ENCODE data around the gene GATAD2A. TPM values are rescaled to one million over a fixed set of nuclear protein-coding genes. Genes with fewer than 3 reads are reported as not detected.

GATAD2A gene
- total RNA-seq, 4 donors from 2014 or later = 67.8 to 99.9 (median 79.8) TPM

DNA sequence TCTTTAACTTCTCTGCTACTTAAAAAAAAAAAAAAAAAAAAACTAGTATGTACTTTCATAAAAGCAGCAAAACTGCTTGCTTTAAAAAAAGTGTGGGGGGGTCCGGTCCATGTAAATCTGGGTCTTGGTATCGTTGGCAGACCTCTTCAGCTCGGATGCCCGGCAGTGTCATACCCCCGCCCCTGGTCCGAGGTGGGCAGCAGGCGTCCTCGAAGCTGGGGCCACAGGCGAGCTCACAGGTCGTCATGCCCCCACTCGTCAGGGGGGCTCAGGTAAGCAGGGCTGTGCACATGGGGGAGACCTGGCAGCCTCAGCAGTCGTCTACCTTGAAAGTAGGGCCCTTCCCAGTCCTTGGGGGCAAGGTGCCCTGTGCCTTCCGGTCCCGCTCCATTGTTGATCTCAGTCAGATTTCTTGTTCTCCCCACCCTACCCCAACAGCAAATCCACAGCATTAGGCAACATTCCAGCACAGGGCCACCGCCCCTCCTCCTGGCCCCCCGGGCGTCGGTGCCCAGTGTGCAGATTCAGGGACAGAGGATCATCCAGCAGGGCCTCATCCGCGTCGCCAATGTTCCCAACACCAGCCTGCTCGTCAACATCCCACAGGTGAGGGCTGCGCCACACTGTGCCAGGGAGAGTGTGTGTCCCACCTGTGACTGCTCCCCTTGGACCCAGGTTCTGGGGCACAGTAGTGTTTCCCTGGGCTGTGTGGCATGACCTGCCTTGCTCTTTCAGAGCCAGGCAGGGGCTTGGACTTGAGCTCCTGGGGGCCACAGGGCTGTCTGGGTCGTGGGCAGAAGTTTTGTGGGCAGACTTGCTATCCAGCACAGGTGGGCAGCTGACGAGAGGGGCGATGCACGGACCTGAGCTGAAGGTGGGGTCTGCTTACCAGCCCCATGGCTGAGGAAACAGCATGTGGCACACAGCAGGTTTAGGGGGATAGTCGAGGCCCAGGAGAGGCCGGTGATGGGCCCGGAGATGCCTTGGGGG lies 90.4 kb downstream of the GATAD2A start:
- TF ChIP-seq, protein P1, sequence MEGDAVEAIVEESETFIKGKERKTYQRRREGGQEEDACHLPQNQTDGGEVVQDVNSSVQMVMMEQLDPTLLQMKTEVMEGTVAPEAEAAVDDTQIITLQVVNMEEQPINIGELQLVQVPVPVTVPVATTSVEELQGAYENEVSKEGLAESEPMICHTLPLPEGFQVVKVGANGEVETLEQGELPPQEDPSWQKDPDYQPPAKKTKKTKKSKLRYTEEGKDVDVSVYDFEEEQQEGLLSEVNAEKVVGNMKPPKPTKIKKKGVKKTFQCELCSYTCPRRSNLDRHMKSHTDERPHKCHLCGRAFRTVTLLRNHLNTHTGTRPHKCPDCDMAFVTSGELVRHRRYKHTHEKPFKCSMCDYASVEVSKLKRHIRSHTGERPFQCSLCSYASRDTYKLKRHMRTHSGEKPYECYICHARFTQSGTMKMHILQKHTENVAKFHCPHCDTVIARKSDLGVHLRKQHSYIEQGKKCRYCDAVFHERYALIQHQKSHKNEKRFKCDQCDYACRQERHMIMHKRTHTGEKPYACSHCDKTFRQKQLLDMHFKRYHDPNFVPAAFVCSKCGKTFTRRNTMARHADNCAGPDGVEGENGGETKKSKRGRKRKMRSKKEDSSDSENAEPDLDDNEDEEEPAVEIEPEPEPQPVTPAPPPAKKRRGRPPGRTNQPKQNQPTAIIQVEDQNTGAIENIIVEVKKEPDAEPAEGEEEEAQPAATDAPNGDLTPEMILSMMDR (IDR thresholded peaks at IDR 0.05) = no peak
- TF ChIP-seq POLR2A (IDR thresholded peaks at IDR 0.05) = no peak
- H3K9me3 ChIP-seq = no peaks in the 10 kb centered on the region
- no peaks in the 10 kb centered on the region for H3K4me1 ChIP-seq
- DNase-seq = no peak
- H3K36me3 ChIP-seq = peaks cover 0 to 89% (median 0%) of the 10 kb centered on the region in 3 donors
- no peak overlapping the region for H3K4me3 ChIP-seq
- no peak overlapping the region for H3K27ac ChIP-seq
- H3K27me3 ChIP-seq = no peaks in the 10 kb centered on the region

DNA sequence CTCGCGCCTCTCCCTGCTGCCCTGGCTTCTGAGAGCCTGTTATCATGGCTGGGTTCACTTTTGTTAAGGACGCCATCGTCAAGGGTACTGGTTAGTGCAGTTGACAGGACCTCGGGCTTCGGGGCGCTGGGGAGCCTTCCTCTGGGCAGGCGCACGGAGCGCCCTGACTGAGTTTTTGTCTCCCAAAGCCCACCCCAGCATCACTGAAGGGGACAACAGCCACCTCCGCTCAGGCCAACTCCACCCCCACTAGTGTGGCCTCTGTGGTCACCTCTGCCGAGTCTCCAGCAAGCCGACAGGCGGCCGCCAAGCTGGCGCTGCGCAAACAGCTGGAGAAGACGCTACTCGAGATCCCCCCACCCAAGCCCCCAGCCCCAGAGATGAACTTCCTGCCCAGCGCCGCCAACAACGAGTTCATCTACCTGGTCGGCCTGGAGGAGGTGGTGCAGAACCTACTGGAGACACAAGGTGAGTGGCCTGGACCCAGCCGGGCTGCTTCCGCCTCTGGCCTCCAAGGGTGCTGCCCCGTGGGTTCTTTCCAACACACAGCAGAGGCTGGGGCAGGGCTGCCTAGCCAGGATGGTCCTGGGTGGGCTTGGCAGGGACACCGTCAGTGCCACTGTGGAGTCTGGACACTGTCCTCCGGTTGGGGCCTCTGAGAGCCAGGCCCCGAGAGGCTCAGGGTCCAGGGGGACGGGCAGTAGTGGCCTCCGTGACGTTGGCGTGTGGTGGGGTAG lies 92.9 kb downstream of the GATAD2A start:
- Histone ChIP-seq H3K4me3 (no peak overlapping the region), H3K27ac (no peak overlapping the region), H3K27me3 (no peaks in the 10 kb centered on the region), H3K36me3 (peaks cover 0 to 93% (median 0%) of the 10 kb centered on the region in 3 donors), H3K9me3 (no peaks in the 10 kb centered on the region), H3K4me1 (no peaks in the 10 kb centered on the region)
- no peak for DNase-seq
- TF ChIP-seq, protein P1 (IDR thresholded peaks at IDR 0.05) = no peak
- TF ChIP-seq POLR2A (IDR thresholded peaks at IDR 0.05) = no peak

DNA sequence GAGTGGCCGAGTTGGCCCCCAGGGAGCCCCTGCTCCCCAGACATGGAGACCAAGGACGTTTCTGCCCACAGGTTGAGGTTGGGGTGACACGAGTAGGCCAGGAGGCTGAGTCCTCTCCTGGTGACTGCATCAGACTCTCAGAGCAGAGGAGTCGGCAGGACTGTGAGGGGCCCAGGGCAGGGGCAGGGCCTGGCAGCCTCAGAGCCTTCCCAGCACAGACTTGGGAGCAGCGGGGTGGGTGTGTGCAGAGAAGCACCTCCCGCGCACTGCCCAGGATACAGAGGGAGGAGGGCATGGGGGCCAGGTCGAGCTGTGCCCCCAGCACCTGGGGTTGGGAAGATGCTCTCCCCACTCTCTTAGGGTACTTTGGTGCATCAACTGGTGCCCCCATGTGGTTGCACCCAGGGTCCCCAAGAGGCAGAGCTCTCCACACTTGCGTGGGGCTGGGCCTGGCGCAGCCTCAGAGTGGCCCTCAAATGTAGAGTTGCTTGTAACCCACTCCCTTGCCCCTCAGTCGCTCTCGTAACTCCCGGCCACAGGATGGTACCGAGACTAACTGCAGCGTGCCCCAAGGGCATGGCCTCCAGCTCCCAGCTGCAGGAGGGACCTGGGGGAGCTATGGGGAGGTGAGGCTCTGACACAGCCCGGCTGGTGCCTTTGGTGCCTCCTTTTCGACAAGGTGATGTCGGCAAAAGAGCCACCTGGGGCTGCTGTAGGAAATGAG lies 94.0 kb downstream of the GATAD2A start:
- TF ChIP-seq, protein P1 (IDR thresholded peaks at IDR 0.05) = no peak
- no peak for TF ChIP-seq POLR2A (IDR thresholded peaks at IDR 0.05)
- Histone ChIP-seq H3K27me3 (no peaks in the 10 kb centered on the region), H3K4me3 (no peak overlapping the region), H3K4me1 (no peaks in the 10 kb centered on the region), H3K36me3 (peaks cover 0 to 91% (median 0%) of the 10 kb centered on the region in 3 donors), H3K27ac (no peak overlapping the region), H3K9me3 (no peaks in the 10 kb centered on the region)
- DNase-seq = no peak

DNA sequence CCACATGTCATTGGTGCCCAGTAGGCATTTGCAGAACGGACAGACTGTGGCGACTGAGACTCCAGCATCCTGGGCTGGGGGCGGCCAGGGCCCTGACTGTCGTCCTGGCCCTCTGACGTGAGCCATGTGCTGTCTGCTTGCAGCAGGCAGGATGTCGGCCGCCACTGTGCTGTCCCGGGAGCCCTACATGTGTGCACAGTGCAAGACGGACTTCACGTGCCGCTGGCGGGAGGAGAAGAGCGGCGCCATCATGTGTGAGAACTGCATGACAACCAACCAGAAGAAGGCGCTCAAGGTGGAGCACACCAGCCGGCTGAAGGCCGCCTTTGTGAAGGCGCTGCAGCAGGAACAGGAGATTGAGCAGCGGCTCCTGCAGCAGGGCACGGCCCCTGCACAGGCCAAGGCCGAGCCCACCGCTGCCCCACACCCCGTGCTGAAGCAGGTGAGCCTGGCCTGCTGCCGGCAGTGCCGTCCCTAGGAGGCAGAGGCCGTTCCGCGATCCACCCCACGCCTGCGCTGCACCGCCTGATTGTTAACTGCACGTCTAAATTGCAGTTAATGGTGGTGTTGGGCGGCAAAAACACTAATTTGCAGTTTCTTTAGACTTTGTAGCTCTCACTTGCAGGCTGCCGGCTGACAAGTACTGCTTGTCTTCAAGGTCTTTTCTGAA lies 95.6 kb downstream of the GATAD2A start:
- no peak for DNase-seq
- Histone ChIP-seq H3K9me3 (no peaks in the 10 kb centered on the region), H3K27ac (no peak overlapping the region), H3K4me3 (no peak overlapping the region), H3K4me1 (no peaks in the 10 kb centered on the region), H3K27me3 (no peaks in the 10 kb centered on the region), H3K36me3 (peaks cover 0 to 98% (median 0%) of the 10 kb centered on the region in 3 donors)
- TF ChIP-seq, protein P1 (IDR thresholded peaks at IDR 0.05) = no peak
- TF ChIP-seq POLR2A (IDR thresholded peaks at IDR 0.05) = no peak

DNA sequence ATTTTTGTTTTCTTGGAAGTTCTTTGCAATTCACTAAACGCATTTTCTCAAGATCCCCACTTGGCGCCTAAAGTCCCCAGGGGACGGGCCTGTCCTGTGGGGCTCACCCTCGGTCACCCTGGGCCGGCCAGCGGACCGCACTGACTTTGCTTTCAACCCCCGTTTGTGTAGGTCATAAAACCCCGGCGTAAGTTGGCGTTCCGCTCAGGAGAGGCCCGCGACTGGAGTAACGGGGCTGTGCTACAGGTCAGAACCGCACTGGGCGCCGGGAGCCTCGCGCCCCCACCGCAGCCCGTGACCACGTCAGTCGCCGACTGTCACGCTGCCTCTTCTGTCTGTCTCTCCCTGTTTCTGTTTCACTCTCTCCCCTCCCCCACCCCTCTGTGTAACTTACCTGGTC lies 96.3 kb downstream of the GATAD2A start:
- peaks cover 0 to 98% (median 0%) of the 10 kb centered on the region in 3 donors for H3K36me3 ChIP-seq
- H3K9me3 ChIP-seq = no peaks in the 10 kb centered on the region
- no peaks in the 10 kb centered on the region for H3K27me3 ChIP-seq
- TF ChIP-seq, protein P1 (IDR thresholded peaks at IDR 0.05) = no peak
- no peak for TF ChIP-seq POLR2A (IDR thresholded peaks at IDR 0.05)
- no peak overlapping the region for H3K4me3 ChIP-seq
- DNase-seq = no peak
- H3K4me1 ChIP-seq = no peaks in the 10 kb centered on the region
- no peak overlapping the region for H3K27ac ChIP-seq

Measured in Peyer's patch (tissue), 4 donors.